ENCODE data around the gene RAPGEF1.

Gene RAPGEF1

GRCh38 chr9:131625508-131625787, 114.4 kb downstream of the RAPGEF1 start:
- no peak for DNase-seq (ENCODE audit: low read depth)

- DNase-seq (ENCODE audit: low read depth) = no peak
Observed at GRCh38 chr9:131624636-131625507, 115.0 kb downstream of the RAPGEF1 start.

- DNase-seq (ENCODE audit: low read depth) = no peak
Observed at GRCh38 chr9:131623655-131624330, 116.1 kb downstream of the RAPGEF1 start.

GRCh38 chr9:131622523-131622922, 117.4 kb downstream of the RAPGEF1 start:
- no peak for DNase-seq (ENCODE audit: low read depth)

GRCh38 chr9:131621551-131622358, 118.1 kb downstream of the RAPGEF1 start:
- no peak for DNase-seq (ENCODE audit: low read depth)

GRCh38 chr9:131620764-131621520, 118.9 kb downstream of the RAPGEF1 start:
- DNase-seq (ENCODE audit: low read depth) = no peak

GRCh38 chr9:131619680-131620079, 120.2 kb downstream of the RAPGEF1 start:
- DNase-seq (ENCODE audit: low read depth) = no peak

GRCh38 chr9:131618785-131619184, 121.1 kb downstream of the RAPGEF1 start:
- DNase-seq (ENCODE audit: low read depth) = no peak

- DNase-seq (ENCODE audit: low read depth) = no peak
Observed at GRCh38 chr9:131618071-131618479, 121.8 kb downstream of the RAPGEF1 start.

- DNase-seq (ENCODE audit: low read depth) = no peak
Observed at GRCh38 chr9:131617611-131618010, 122.3 kb downstream of the RAPGEF1 start.

GRCh38 chr9:131616983-131617604, 122.8 kb downstream of the RAPGEF1 start:
- DNase-seq (ENCODE audit: low read depth) = no peak

- DNase-seq (ENCODE audit: low read depth) = no peak
Observed at GRCh38 chr9:131614340-131614915, 125.4 kb downstream of the RAPGEF1 start.

- DNase-seq (ENCODE audit: low read depth) = no peak
Observed at GRCh38 chr9:131613921-131614320, 126.0 kb downstream of the RAPGEF1 start.

GRCh38 chr9:131612851-131613250, 127.0 kb downstream of the RAPGEF1 start:
- DNase-seq (ENCODE audit: low read depth) = no peak

GRCh38 chr9:131611586-131612315, 128.1 kb downstream of the RAPGEF1 start:
- no peak for DNase-seq (ENCODE audit: low read depth)

GRCh38 chr9:131610231-131610761, 129.6 kb downstream of the RAPGEF1 start:
- DNase-seq (ENCODE audit: low read depth) = peak; percentile 73

GRCh38 chr9:131609099-131609830, 130.6 kb downstream of the RAPGEF1 start:
- DNase-seq (ENCODE audit: low read depth) = peak; percentile 13

GRCh38 chr9:131608493-131609037, 131.3 kb downstream of the RAPGEF1 start:
- DNase-seq (ENCODE audit: low read depth) = peak; percentile 59

- no peak for DNase-seq (ENCODE audit: low read depth)
Observed at GRCh38 chr9:131607591-131607990, 132.3 kb downstream of the RAPGEF1 start.

Measured in fibroblast of the conjunctiva (primary cell).